SK-N-SH (cell line): Measurements from ENCODE around the gene CRLF2. TPM values are rescaled to one million over a fixed set of nuclear protein-coding genes. Genes with fewer than 3 reads are reported as not detected.

Source experiments
- CTCF ChIA-PET: fragments of 300-600, 350-600 bp; formaldehyde crosslinking; extraction: SDS; loops from one replicate; lab custom pipeline; 2021; lab: Yijun Ruan, JAX
- POLR2A ChIA-PET: fragments of 350-600 bp; sonication (Branson Sonifier 250); formaldehyde crosslinking; extraction: SDS; loops from one replicate; lab custom pipeline; 2020; ENCODE audit warnings: antibody characterized with exemption, inconsistent platforms; lab: Yijun Ruan, JAX
- DNase-seq: peaks from one replicate; pipeline ENCODE4 v3.0.0; 2012
- H2AFZ ChIP-seq: fragments of 200-600 bp; sonication (generic); 2 replicates; pipeline ENCODE4 v1.8.1; 2016; ENCODE audit warnings: antibody characterized with exemption, mild to moderate bottlenecking, low read depth
- H3F3A ChIP-seq: fragments of 200-600 bp; sonication (generic); replicated peaks from 2 replicates; pipeline ENCODE3; 2016; ENCODE audit warnings: antibody characterized with exemption, mild to moderate bottlenecking; ENCODE audit not compliant: insufficient read depth
- H3K27ac ChIP-seq, 2 experiments: fragments of 200-500 bp in 1 of 2; fragments of 200-600 bp in 1 of 2; sonication (Bioruptor generic) in 1 of 2; sonication (generic), shearing (Covaris generic) in 1 of 2; 2 replicates each; pipeline versions ENCODE4 v1.5.1 to v1.6.1; 2014 to 2016; ENCODE audit warnings: low read depth in 2 of 2, inconsistent platforms in 1 of 2, low read length in 1 of 2, mild to moderate bottlenecking in 1 of 2, mixed read lengths in 1 of 2
- H3K27me3 ChIP-seq: fragments of 200-600 bp; sonication (generic), shearing (Covaris generic); 2 replicates; pipeline ENCODE4 v1.6.1; 2016; ENCODE audit warnings: mixed run types; ENCODE audit not compliant: insufficient read depth
- H3K36me3 ChIP-seq, 2 experiments: fragments of 200-500 bp in 1 of 2; fragments of 200-600 bp in 1 of 2; sonication (Bioruptor generic) in 1 of 2; sonication (generic) in 1 of 2; replicated peaks in 1 of 2; 2 replicates each; pipeline versions ENCODE3 to v1.5.1; 2014 to 2016; ENCODE audit warnings: low read length in 1 of 2, mild to moderate bottlenecking in 1 of 2; ENCODE audit not compliant: insufficient read depth in 2 of 2, control insufficient read depth in 1 of 2
- H3K4me1 ChIP-seq, 2 experiments: fragments of 200-500 bp in 1 of 2; fragments of 200-600 bp in 1 of 2; sonication (Bioruptor generic) in 1 of 2; sonication (generic), shearing (Covaris generic) in 1 of 2; 2 replicates each; pipeline versions ENCODE4 v1.5.1 to v1.6.1; 2014 to 2016; ENCODE audit warnings: low read depth in 1 of 2, low read length in 1 of 2, mixed run types in 1 of 2; ENCODE audit not compliant: insufficient read depth in 2 of 2, control insufficient read depth in 1 of 2
- H3K4me2 ChIP-seq: fragments of 200-600 bp; sonication (generic), shearing (Covaris generic); 2 replicates; pipeline ENCODE4 v1.6.1; 2017; ENCODE audit warnings: mixed run types
- H3K4me3 ChIP-seq, 2 experiments: fragments of 200-500 bp in 1 of 2; fragments of 200-600 bp in 1 of 2; sonication (Bioruptor generic) in 1 of 2; sonication (generic), shearing (Covaris generic) in 1 of 2; 2 replicates each; pipeline versions ENCODE4 v1.5.1 to v1.8.1; 2014 to 2016; ENCODE audit warnings: low read depth in 2 of 2, inconsistent platforms in 1 of 2, low read length in 1 of 2, mild to moderate bottlenecking in 1 of 2, mixed read lengths in 1 of 2, moderate library complexity in 1 of 2
- H3K79me2 ChIP-seq: fragments of 200-600 bp; sonication (generic); 2 replicates; pipeline ENCODE4 v1.8.1; 2017; ENCODE audit warnings: mild to moderate bottlenecking; ENCODE audit not compliant: insufficient read depth
- H3K9ac ChIP-seq: fragments of 200-600 bp; sonication (generic); 2 replicates; pipeline ENCODE4 v1.6.1; 2017; ENCODE audit warnings: mixed run types
- H3K9me2 ChIP-seq: fragments of 200-600 bp; sonication (generic); 2 replicates; pipeline ENCODE4 v1.6.1; 2017; ENCODE audit warnings: mixed run types
- H3K9me3 ChIP-seq: fragments of 200-600 bp; sonication (generic); 2 replicates; pipeline ENCODE4 v1.6.1; 2017; ENCODE audit warnings: mixed run types, mild to moderate bottlenecking, moderate library complexity
- H4K20me1 ChIP-seq: fragments of 200-600 bp; sonication (generic); 2 replicates; pipeline ENCODE4 v1.6.1; 2017; ENCODE audit warnings: mild to moderate bottlenecking, mixed run types; ENCODE audit not compliant: insufficient read depth
- CHD2 ChIP-seq: fragments of 150-350 bp; IDR thresholded peaks from 2 replicates; pipeline ENCODE4 v1.6.1; 2018; ENCODE audit warnings: low read length; ENCODE audit not compliant: partially characterized antibody
- FOSL2 ChIP-seq: IDR thresholded peaks from 2 replicates; pipeline ENCODE4 v1.4.0; 2012; ENCODE audit warnings: low read depth, mild to moderate bottlenecking, moderate library complexity, borderline replicate concordance
- FOXJ3 ChIP-seq: sonication (generic); formaldehyde crosslinking; IDR thresholded peaks from 2 replicates; pipeline ENCODE4 v1.5.1; 2020; ENCODE audit warnings: mild to moderate bottlenecking, missing genetic modification reagents
- FOXM1 ChIP-seq: IDR thresholded peaks from 2 replicates; pipeline ENCODE4 v1.4.0; 2012; ENCODE audit warnings: low read depth, mild to moderate bottlenecking
- GABPA ChIP-seq: IDR thresholded peaks from 2 replicates; pipeline ENCODE4 v1.4.0; 2012; ENCODE audit warnings: low read depth, mild to moderate bottlenecking
- IRF3 ChIP-seq: fragments of 150-350 bp; IDR thresholded peaks from 2 replicates; pipeline ENCODE4 v1.6.1; 2016; ENCODE audit warnings: mild to moderate bottlenecking, low read depth, low read length
- MEF2A ChIP-seq: IDR thresholded peaks from 2 replicates; pipeline ENCODE4 v1.4.0; 2012; ENCODE audit warnings: low read depth, borderline replicate concordance
- MXI1 ChIP-seq: IDR thresholded peaks from 2 replicates; pipeline ENCODE4 v1.6.1; 2012; ENCODE audit warnings: mild to moderate bottlenecking, low read depth, low read length, improper control_type of control experiment
- RFX5 ChIP-seq: IDR thresholded peaks from 2 replicates; pipeline ENCODE4 v1.6.1; 2012; ENCODE audit warnings: mild to moderate bottlenecking, improper control_type of control experiment, low read length
- SIN3A ChIP-seq: IDR thresholded peaks from 2 replicates; pipeline ENCODE4 v1.6.1; 2012; ENCODE audit warnings: low read depth, mild to moderate bottlenecking, low read length, moderate library complexity, borderline replicate concordance
- TAF1 ChIP-seq: IDR thresholded peaks from 2 replicates; pipeline ENCODE4 v1.6.1; 2012; ENCODE audit warnings: low read depth, mild to moderate bottlenecking, low read length, moderate library complexity, borderline replicate concordance
- YY1 ChIP-seq: IDR thresholded peaks from 2 replicates; pipeline ENCODE4 v1.4.0; 2012; ENCODE audit warnings: low read depth, mild to moderate bottlenecking
- WGBS: methylation state at CpG from one replicate; pipeline ENCODE4 v1.1.6; 2017; ENCODE audit warnings: low lambda C conversion rate; 5-methylcytosine and 5-hydroxymethylcytosine counted together
- polyA plus RNA-seq, 3 experiments: library from polyadenylated mRNA; depleted of rRNA; stranded (reverse); fragments of >200 nt; gene quantifications; 2 replicates each; pipeline ENCODE4 v1.2.3, GENCODE V29; 2012
- TF ChIP-seq, protein P1 (sequence below): fragments of 150-350 bp; IDR thresholded peaks from 2 replicates; pipeline ENCODE4 v1.6.1; 2017; ENCODE audit warnings: antibody characterized with exemption, low read length, low read depth, borderline replicate concordance
- TF ChIP-seq, protein P2 (sequence below): IDR thresholded peaks from 2 replicates; pipeline ENCODE4 v1.4.0; 2012; ENCODE audit warnings: low read depth, borderline replicate concordance
- TF ChIP-seq, protein P3 (sequence below): IDR thresholded peaks from 2 replicates; pipeline ENCODE4 v1.4.0; 2012; ENCODE audit warnings: low read depth
- TF ChIP-seq, protein P4 (sequence below): IDR thresholded peaks from 2 replicates; pipeline ENCODE4; 2012

Gene CRLF2
- polyA plus RNA-seq, 1 of the 3 experiments (the other 2 are of a cell fraction) = not detected

GRCh38 chrX:1222531-1223241 lies 10.2 kb upstream of the CRLF2 start:
- POLR2A ChIA-PET = no interaction called here
- 6% methylated on average over 17 of the region's 17 CpGs for WGBS

GRCh38 chrX:1221296-1221845 lies 8.9 kb upstream of the CRLF2 start:
- H3K4me3 ChIP-seq = no peak overlapping the region
- no peaks in the 10 kb centered on the region for H3K36me3 ChIP-seq
- H3K9me2 ChIP-seq = no peaks in the 10 kb centered on the region
- H3K9ac ChIP-seq = no peak overlapping the region
- H3K4me1 ChIP-seq = no peaks in the 10 kb centered on the region
- H4K20me1 ChIP-seq = no peaks in the 10 kb centered on the region
- WGBS = 10% methylated on average over 12 of the region's 12 CpGs
- peaks cover 1% of the 10 kb centered on the region; the same call in 1 of the 2 replicates for H3K27me3 ChIP-seq
- TF ChIP-seq FOXJ3 (CRISPR knock-in tag) (no peak), YY1 (no peak), FOXM1 (no peak), GABPA (no peak), RFX5 (no peak), MXI1 (no peak), CHD2 (no peak), TAF1 (no peak), FOSL2 (no peak)
- TF ChIP-seq, protein P1, sequence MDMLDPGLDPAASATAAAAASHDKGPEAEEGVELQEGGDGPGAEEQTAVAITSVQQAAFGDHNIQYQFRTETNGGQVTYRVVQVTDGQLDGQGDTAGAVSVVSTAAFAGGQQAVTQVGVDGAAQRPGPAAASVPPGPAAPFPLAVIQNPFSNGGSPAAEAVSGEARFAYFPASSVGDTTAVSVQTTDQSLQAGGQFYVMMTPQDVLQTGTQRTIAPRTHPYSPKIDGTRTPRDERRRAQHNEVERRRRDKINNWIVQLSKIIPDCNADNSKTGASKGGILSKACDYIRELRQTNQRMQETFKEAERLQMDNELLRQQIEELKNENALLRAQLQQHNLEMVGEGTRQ = no peak
- TF ChIP-seq, protein P2, sequence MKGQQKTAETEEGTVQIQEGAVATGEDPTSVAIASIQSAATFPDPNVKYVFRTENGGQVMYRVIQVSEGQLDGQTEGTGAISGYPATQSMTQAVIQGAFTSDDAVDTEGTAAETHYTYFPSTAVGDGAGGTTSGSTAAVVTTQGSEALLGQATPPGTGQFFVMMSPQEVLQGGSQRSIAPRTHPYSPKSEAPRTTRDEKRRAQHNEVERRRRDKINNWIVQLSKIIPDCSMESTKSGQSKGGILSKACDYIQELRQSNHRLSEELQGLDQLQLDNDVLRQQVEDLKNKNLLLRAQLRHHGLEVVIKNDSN = no peak
- TF ChIP-seq, protein P3, sequence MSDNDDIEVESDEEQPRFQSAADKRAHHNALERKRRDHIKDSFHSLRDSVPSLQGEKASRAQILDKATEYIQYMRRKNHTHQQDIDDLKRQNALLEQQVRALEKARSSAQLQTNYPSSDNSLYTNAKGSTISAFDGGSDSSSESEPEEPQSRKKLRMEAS = no peak
- TF ChIP-seq, protein P4, sequence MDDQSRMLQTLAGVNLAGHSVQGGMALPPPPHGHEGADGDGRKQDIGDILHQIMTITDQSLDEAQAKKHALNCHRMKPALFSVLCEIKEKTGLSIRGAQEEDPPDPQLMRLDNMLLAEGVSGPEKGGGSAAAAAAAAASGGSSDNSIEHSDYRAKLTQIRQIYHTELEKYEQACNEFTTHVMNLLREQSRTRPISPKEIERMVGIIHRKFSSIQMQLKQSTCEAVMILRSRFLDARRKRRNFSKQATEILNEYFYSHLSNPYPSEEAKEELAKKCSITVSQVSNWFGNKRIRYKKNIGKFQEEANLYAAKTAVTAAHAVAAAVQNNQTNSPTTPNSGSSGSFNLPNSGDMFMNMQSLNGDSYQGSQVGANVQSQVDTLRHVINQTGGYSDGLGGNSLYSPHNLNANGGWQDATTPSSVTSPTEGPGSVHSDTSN = no peak
- no peaks in the 10 kb centered on the region for H3K79me2 ChIP-seq
- no peaks in the 10 kb centered on the region for H3F3A ChIP-seq
- no peak overlapping the region for H3K27ac ChIP-seq
- no peak overlapping the region for H2AFZ ChIP-seq
- no peaks in the 10 kb centered on the region for H3K9me3 ChIP-seq
- POLR2A ChIA-PET = no interaction called here
- no peak for DNase-seq
- CTCF ChIA-PET = no interaction called here
- no peak overlapping the region for H3K4me2 ChIP-seq

More at GRCh38 chrX:1222531-1223241, 10.2 kb upstream of the CRLF2 start:
- no peaks in the 10 kb centered on the region for H3K79me2 ChIP-seq
- no peak overlapping the region for H3K4me3 ChIP-seq
- TF ChIP-seq IRF3 (no peak), TAF1 (no peak), MEF2A (no peak), FOSL2 (no peak), SIN3A (no peak)
- TF ChIP-seq, protein P4 = no peak
- no peak overlapping the region for H3K9ac ChIP-seq
- no peaks in the 10 kb centered on the region for H4K20me1 ChIP-seq
- no peaks in the 10 kb centered on the region for H3F3A ChIP-seq
- no peaks in the 10 kb centered on the region for H3K9me2 ChIP-seq
- CTCF ChIA-PET = no interaction called here
- no peak overlapping the region for H3K4me2 ChIP-seq
- H3K9me3 ChIP-seq = no peaks in the 10 kb centered on the region
- H3K27me3 ChIP-seq = no peaks in the 10 kb centered on the region; the same call in 1 of the 2 replicates
- no peak overlapping the region for H2AFZ ChIP-seq
- H3K27ac ChIP-seq = no peak overlapping the region
- no peak for DNase-seq
- no peaks in the 10 kb centered on the region for H3K36me3 ChIP-seq
- H3K4me1 ChIP-seq = no peaks in the 10 kb centered on the region
